Measurements from ENCODE around the gene ALOX12.
"Not testable (repeated sequence)": the region's sequence is repeated elsewhere in the genome, so short reads cannot be mapped to it uniquely, and the experiment has no call there.

ALOX12 gene
- total RNA-seq: 0 reads per million in 4 experiments

GRCh38 chr17:6995500-6996255, at the start of gene ALOX12:
Gene ALOX12 (plus strand): TSS chr17:6996049. CDS start chr17:6996118, 69 bp downstream.
- no peak for DNase-seq

- no peak for DNase-seq
These were observed 48.1 kb upstream of the ALOX12 start for GRCh38 chr17:6947745-6948144.

GRCh38 chr17:6948562-6948961, 47.3 kb upstream of the ALOX12 start:
- DNase-seq: no peak

GRCh38 chr17:6948976-6949375, 46.9 kb upstream of the ALOX12 start:
- no peak for DNase-seq

- DNase-seq: not testable (repeated sequence)
These were observed 44.9 kb upstream of the ALOX12 start for GRCh38 chr17:6950938-6951337.

GRCh38 chr17:6953689-6954088, 42.2 kb upstream of the ALOX12 start:
- DNase-seq: no peak

- DNase-seq: no peak
These were observed 36.1 kb upstream of the ALOX12 start for GRCh38 chr17:6959700-6960099.

- DNase-seq: no peak
These were observed 26.5 kb upstream of the ALOX12 start for GRCh38 chr17:6969323-6969726.

GRCh38 chr17:6970992-6971391, 24.9 kb upstream of the ALOX12 start:
- no peak for DNase-seq

- DNase-seq: not testable (repeated sequence)
These were observed 16.4 kb upstream of the ALOX12 start for GRCh38 chr17:6979440-6979839.

GRCh38 chr17:6981426-6981825, 14.4 kb upstream of the ALOX12 start:
- DNase-seq: no peak

GRCh38 chr17:6985266-6985665, 10.6 kb upstream of the ALOX12 start:
- DNase-seq: no peak

- DNase-seq: no peak
These were observed 9.2 kb upstream of the ALOX12 start for GRCh38 chr17:6986676-6987075.

- no peak for DNase-seq
These were observed 6.1 kb upstream of the ALOX12 start for GRCh38 chr17:6989779-6990178.

GRCh38 chr17:6993613-6994056, 2.2 kb upstream of the ALOX12 start:
- not testable (repeated sequence) for DNase-seq

- DNase-seq: no peak
These were observed 1.7 kb upstream of the ALOX12 start for GRCh38 chr17:6994118-6994598.

GRCh38 chr17:6994666-6995256, 1.1 kb upstream of the ALOX12 start:
- DNase-seq: no peak

- DNase-seq: no peak
These were observed 585 bp downstream of the ALOX12 start for GRCh38 chr17:6996256-6997011.

- no peak for DNase-seq
These were observed 1.3 kb downstream of the ALOX12 start for GRCh38 chr17:6997171-6997570.

GRCh38 chr17:6998855-6999508, 3.1 kb downstream of the ALOX12 start:
- no peak for DNase-seq

- DNase-seq: peak; percentile 17
These were observed 5.6 kb downstream of the ALOX12 start for GRCh38 chr17:7001318-7001961.

- DNase-seq: no peak
These were observed 6.6 kb downstream of the ALOX12 start for GRCh38 chr17:7002288-7003047.

Measured in effector CD8-positive, alpha-beta T cell (primary cell).